ENCODE measurements around the gene XPC. TPM values are rescaled to one million over a fixed set of nuclear protein-coding genes. Genes with fewer than 3 reads are reported as not detected.

The XPC gene
- total and polyA plus RNA-seq, 2 of the 8 experiments (the other 6 are each of a cell fraction or from before 2014, with no cell fraction given) = 8.8 to 27.3 TPM

DNA sequence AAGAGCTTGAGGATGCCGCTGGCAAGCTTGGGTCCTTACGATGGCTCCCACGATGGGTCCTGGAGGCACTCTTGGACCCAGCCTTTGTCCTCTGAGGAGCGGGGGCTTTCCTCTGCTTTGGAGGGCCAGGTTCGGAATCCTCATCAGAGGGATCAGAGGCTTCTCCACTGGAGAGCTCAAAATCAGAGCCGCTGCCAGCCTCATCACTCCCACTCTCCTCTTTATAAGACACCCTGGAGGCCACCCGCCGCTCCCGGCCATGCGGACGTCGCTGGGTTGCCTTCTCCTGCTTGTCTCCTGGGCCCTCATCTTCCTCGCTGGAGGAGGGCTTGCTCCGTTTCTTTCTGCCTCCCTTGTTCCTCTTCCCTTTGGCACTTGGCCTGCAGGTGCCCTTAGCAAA is 20.0 kb downstream of the XPC start:
- Histone ChIP-seq H2BK5ac (ENCODE audit: low read depth, low read length) (no peak overlapping the region), H3K36me3 (ENCODE audit: control insufficient read depth in 2 of 4, insufficient read depth in 4 of 4, low read length in 3 of 4) (peaks cover 19 to 60% (median 44%) of the 10 kb centered on the region in 4 experiments), H3K79me1 (ENCODE audit: low read depth, low read length) (no peaks in the 10 kb centered on the region), H3K18ac (ENCODE audit: extremely low read depth, low read length) (no peak overlapping the region), H3K9me3 (ENCODE audit: insufficient read depth in 2 of 2, low read depth in 1 of 2, low read length in 1 of 2) (no peaks in the 10 kb centered on the region), H3K14ac (ENCODE audit: insufficient read length) (no peak overlapping the region), H3K4me3 (ENCODE audit: extremely low read depth in 1 of 4, insufficient read depth in 2 of 4, low read depth in 3 of 4, low read length in 4 of 4) (no peak overlapping the region), H2BK20ac (ENCODE audit: low read length) (no peak overlapping the region), H2BK15ac (ENCODE audit: low read length) (no peak overlapping the region), H4K5ac (ENCODE audit: insufficient read length, low read depth, low read length) (no peak overlapping the region), H3K4ac (replicated peaks; ENCODE audit: insufficient read length, low read depth, low read length) (no peak overlapping the region), H3K79me2 (ENCODE audit: control insufficient read depth in 1 of 2, insufficient read depth in 2 of 2, low read length in 2 of 2) (no peaks in the 10 kb centered on the region), H2BK12ac (ENCODE audit: low read depth, low read length) (no peak overlapping the region), H2BK120ac (replicated peaks; ENCODE audit: low read depth, low read length) (no peak overlapping the region), H3K9ac (replicated peaks in 1 of 4; ENCODE audit: extremely low read depth in 1 of 4, low read depth in 3 of 4, low read length in 3 of 4) (no peak overlapping the region), H3K27ac (ENCODE audit: low read depth, low read length) (no peak overlapping the region), H3K56ac (replicated peaks; ENCODE audit: insufficient read length, low read depth, low read length) (no peak overlapping the region), H4K91ac (replicated peaks; ENCODE audit: insufficient read length, low read length) (no peak overlapping the region), H2AFZ (ENCODE audit: low read length) (no peak overlapping the region), H3K23me2 (ENCODE audit: low read depth, low read length) (no peaks in the 10 kb centered on the region; the same call in 1 of the 2 replicates), H2AK5ac (ENCODE audit: low read depth, low read length) (no peak overlapping the region), H3K23ac (ENCODE audit: insufficient read length) (no peak overlapping the region), H4K8ac (ENCODE audit: extremely low read depth, insufficient read depth, low read length) (no peak overlapping the region), H3K4me2 (ENCODE audit: insufficient read depth in 1 of 2, low read depth in 2 of 2, low read length in 2 of 2) (no peak overlapping the region), H3K27me3 (replicated peaks in 1 of 4; ENCODE audit: control insufficient read depth in 3 of 4, extremely low read depth in 1 of 4, insufficient read depth in 3 of 4, low read length in 3 of 4) (no peaks in the 10 kb centered on the region), H4K20me1 (replicated peaks in 1 of 2; ENCODE audit: control insufficient read depth in 1 of 2, insufficient read depth in 2 of 2, low read length in 2 of 2) (peaks cover 0 to 2% of the 10 kb centered on the region in 2 experiments), H3K4me1 (replicated peaks in 1 of 4; ENCODE audit: control insufficient read depth in 3 of 4, insufficient read depth in 4 of 4, low read length in 3 of 4) (no peaks in the 10 kb centered on the region)
- FAIRE-seq (no peak), DNase-seq (ENCODE audit: low read depth in 1 of 2, low spot score in 2 of 2) (no peak)
- CTCF ChIA-PET (ENCODE audit: partially characterized antibody) = interaction anchor here (0.8 to 1.0 kb wide), 3 partner anchors 10 to 13 kb away, joined by 3 to 5 read pairs (median 5); no protein-coding TSS in a partner anchor
- POLR2A ChIA-PET (ENCODE audit: partially characterized antibody) = no interaction called here
- 92% methylated on average over 13 of the region's 14 CpGs; no CpG with 5 or more reads in 1 of the 2 experiments for WGBS, 2 experiments (ENCODE audit: extremely low coverage in 1 of 2, insufficient coverage in 1 of 2, insufficient read length in 1 of 2, insufficient replicate concordance in 2 of 2, low coverage in 1 of 2, low lambda C conversion rate in 2 of 2, missing lambda C conversion rate in 1 of 2)
- TF ChIP-seq TBP (IDR thresholded peaks at IDR 0.05; ENCODE audit: low read depth, low read length) (no peak), MAX (IDR thresholded peaks at IDR 0.05) (no peak), NRF1 (IDR thresholded peaks at IDR 0.05; ENCODE audit: low read depth, low read length) (no peak), SAP30 (IDR thresholded peaks at IDR 0.05; ENCODE audit: insufficient read depth, insufficient replicate concordance, low read length) (no peak), SIRT6 (IDR thresholded peaks at IDR 0.05; ENCODE audit: low read length) (no peak), EZH2 (IDR thresholded peaks at IDR 0.05; ENCODE audit: low read depth, low read length, severe bottlenecking) (no peak), MAFK (IDR thresholded peaks at IDR 0.05; ENCODE audit: low read depth, low read length) (no peak), GABPA (IDR thresholded peaks at IDR 0.05; ENCODE audit: borderline replicate concordance, insufficient read depth, low read length) (no peak), BACH1 (IDR thresholded peaks at IDR 0.05; ENCODE audit: low read length) (no peak), CEBPB (IDR thresholded peaks at IDR 0.05; ENCODE audit: low read depth, low read length) (no peak)
- TF ChIP-seq, protein P1, sequence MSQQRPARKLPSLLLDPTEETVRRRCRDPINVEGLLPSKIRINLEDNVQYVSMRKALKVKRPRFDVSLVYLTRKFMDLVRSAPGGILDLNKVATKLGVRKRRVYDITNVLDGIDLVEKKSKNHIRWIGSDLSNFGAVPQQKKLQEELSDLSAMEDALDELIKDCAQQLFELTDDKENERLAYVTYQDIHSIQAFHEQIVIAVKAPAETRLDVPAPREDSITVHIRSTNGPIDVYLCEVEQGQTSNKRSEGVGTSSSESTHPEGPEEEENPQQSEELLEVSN (IDR thresholded peaks at IDR 0.05) = no peak
- TF ChIP-seq, protein P2, sequence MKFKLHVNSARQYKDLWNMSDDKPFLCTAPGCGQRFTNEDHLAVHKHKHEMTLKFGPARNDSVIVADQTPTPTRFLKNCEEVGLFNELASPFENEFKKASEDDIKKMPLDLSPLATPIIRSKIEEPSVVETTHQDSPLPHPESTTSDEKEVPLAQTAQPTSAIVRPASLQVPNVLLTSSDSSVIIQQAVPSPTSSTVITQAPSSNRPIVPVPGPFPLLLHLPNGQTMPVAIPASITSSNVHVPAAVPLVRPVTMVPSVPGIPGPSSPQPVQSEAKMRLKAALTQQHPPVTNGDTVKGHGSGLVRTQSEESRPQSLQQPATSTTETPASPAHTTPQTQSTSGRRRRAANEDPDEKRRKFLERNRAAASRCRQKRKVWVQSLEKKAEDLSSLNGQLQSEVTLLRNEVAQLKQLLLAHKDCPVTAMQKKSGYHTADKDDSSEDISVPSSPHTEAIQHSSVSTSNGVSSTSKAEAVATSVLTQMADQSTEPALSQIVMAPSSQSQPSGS (IDR thresholded peaks at IDR 0.05; ENCODE audit: low read length) = no peak

Measured in H1 (cell line).